GM10266 (cell line): ENCODE data around the gene NOL6.

Source experiments
- DNase-seq: peaks from one replicate; pipeline ENCODE4 v3.0.0; 2012; ENCODE audit errors: extremely low spot score
- TF ChIP-seq, protein P1 (sequence below): IDR thresholded peaks from 2 replicates; pipeline ENCODE4 v1.5.1; 2012; ENCODE audit warnings: mild to moderate bottlenecking, low read depth; ENCODE audit not compliant: control insufficient read depth, insufficient read depth; ENCODE audit errors: missing control alignments

Gene NOL6

DNA sequence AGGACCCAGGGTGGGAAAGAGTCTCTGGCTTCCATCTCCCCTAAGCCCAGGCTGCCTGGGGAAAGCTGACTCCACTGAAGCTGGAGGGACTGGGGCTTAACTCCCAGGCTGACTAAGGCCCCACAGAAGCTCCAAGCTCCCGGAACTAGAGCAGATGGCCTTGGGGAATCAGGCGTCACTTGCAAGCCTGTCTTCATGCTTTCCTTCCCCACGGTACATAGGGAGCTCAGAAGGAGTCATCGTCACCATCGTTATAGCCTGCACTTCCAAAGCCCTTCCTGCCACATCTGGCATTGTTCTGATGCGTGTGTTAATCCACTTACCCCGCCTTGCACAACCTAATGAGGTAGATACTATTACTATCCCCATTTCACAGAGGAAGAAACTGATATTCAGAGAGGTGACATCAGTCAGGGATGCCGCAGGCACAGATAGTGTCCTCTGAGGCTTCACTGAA lies 37.9 kb downstream of the NOL6 start:
- TF ChIP-seq, protein P1, sequence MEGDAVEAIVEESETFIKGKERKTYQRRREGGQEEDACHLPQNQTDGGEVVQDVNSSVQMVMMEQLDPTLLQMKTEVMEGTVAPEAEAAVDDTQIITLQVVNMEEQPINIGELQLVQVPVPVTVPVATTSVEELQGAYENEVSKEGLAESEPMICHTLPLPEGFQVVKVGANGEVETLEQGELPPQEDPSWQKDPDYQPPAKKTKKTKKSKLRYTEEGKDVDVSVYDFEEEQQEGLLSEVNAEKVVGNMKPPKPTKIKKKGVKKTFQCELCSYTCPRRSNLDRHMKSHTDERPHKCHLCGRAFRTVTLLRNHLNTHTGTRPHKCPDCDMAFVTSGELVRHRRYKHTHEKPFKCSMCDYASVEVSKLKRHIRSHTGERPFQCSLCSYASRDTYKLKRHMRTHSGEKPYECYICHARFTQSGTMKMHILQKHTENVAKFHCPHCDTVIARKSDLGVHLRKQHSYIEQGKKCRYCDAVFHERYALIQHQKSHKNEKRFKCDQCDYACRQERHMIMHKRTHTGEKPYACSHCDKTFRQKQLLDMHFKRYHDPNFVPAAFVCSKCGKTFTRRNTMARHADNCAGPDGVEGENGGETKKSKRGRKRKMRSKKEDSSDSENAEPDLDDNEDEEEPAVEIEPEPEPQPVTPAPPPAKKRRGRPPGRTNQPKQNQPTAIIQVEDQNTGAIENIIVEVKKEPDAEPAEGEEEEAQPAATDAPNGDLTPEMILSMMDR: no peak
- no peak for DNase-seq

DNA sequence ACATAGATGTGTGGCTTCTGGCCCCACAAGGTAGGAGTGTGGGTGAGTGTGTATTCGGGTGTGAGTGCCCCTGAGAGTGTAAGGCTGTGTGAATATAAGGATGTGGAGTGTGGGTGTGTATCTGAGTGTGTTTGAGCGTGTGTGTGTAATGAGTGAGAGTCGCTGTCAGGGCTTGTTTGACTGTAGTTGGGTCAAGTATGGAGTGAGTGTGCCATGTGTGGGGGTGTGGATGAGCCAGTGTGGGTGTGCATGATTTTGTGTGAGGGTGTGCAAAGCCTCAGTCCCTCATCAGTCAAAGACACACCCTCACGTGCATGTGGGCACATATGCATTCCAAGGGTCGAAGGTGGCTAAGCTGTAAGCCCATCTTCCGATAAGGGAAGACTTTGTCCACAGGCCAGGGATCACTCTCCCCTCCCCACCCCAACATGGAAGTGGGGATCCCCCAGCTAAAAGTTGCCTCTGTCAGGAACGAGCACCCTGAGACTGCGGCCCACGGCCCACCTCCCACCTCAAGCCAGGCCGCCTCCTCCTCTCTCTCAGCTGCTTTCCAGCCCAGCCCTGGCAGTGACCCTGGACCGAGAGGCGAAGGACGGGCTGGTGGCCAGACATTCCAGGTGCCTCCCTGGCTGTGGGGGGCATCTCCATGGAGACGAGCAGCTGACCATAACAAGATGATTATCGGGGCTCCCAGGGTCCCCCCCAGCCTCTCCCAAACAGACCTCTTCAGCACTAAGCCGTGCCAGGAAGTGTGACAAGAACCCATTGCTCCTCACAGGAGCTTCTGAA lies 39.2 kb downstream of the NOL6 start:
- DNase-seq: no peak
- TF ChIP-seq, protein P1: no peak

DNA sequence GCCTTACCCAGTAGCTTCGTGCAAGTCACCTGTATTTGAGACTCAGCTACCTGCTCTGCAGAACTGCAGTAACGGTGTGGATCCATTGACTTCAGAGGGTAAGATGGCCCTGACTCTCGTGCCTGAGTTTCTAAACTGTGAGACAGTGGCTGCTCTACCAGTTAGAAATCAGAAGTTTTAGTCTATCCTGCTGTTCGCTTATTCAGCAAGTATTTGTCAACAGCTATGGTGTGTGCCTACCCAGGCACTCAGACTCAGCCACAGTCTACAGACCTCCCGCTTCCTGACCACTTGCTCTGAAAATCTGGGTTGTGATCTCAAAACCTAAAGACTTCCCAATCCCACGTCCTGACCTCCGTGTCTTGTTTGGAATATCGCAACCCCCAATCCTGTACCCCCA lies 39.9 kb downstream of the NOL6 start:
- TF ChIP-seq, protein P1: no peak
- DNase-seq: no peak

DNA sequence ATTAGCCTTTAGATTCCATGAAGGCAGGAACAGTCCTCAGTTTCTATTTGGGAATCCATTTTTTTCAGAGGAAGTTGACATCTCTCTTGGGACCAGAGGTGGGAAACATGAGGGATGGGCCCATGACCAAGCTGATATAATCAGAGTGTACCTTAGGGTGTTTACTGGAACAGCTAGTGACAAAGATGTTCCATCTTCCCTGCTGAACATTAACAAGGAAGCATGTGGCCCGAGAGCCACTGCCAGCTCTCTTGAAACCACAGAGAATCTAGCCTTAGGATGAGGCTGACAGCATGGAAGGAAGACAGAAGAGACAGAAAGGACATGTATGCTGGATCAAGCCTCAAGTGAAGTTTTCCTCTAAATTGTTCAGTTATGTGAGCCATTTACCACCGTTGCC lies 42.3 kb downstream of the NOL6 start:
- DNase-seq: no peak
- TF ChIP-seq, protein P1: no peak

DNA sequence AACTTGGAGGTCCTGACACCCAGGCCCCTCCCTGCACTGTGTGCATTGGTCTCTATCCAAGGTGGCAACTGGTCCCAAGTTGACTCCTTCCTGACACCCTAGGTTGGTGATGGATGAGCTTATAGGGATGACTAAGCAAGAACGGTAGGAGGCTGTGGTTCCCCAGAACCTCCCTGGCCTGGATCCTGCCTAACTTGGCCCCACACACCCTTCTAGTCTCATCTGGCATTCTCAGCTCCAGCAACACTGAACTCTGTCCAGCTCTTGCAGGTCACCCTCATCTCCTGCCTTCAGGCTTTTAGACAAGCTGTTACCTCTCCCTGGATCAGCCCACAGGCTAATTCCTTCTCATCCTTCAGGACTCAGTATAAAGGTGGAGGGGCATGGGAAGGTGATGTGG lies 42.8 kb downstream of the NOL6 start:
- no peak for DNase-seq
- TF ChIP-seq, protein P1: no peak

DNA sequence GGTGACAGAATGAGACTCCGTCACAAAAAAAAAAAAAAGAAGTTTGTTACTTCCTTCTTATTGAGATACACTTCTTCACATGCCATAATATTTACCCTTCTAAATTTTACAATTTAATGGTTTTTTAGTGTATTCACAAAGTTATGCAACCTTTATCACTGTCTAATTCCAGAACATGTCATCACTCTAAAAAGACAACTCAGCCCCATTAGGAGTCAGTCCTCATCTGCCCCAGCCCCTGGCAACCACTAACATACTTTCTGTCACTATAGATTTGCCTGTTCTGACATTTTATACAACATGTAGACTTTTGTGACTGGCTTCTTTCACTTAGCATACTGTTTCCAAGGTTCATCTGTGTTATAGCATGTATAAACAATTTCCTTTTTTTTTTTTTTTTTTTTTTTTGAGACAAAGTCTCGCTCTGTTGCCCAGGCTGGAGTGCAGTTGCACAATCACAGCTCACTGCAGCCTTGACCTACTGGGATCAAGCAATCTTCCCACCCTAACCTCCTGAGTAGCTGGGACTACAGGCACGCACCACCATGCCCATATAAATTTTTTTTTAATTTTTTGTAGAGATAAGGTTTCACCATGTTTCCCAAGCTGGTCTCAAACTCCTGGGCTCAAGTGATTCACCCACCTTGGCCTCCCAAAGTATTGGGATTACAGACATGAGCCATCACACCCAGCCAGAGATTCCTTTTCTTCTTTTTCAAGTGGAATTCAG lies 44.3 kb downstream of the NOL6 start:
- no peak for DNase-seq
- TF ChIP-seq, protein P1: no peak

DNA sequence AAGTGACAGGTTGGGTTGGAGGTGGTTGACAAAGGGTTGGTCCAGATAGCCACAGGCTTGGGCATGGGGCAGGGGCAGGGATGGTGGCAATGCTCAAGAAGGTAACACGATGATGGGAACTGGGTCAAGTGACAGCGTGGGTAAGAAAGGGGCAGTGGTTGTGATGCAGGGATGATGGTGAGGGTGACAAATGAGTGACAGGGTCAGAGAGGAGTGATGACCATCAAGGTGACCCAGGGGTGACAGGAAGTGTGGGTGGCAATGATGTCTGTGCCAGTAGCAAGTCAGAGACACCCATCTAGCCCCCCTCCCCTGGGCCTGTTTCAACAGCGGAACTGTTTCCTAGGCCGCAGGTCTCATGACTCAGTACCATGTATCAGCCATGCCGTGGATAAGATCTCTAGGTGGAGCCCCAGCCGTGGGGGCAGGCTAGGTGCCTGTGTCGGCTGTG lies 46.9 kb downstream of the NOL6 start:
- DNase-seq: no peak
- TF ChIP-seq, protein P1: no peak
